Measurements from ENCODE around the gene DCTN3. TPM values are rescaled to one million over a fixed set of nuclear protein-coding genes. Genes with fewer than 3 reads are reported as not detected.

Gene DCTN3
- total RNA-seq, 1 experiment from 2014 or later = 27.5 TPM

DNA sequence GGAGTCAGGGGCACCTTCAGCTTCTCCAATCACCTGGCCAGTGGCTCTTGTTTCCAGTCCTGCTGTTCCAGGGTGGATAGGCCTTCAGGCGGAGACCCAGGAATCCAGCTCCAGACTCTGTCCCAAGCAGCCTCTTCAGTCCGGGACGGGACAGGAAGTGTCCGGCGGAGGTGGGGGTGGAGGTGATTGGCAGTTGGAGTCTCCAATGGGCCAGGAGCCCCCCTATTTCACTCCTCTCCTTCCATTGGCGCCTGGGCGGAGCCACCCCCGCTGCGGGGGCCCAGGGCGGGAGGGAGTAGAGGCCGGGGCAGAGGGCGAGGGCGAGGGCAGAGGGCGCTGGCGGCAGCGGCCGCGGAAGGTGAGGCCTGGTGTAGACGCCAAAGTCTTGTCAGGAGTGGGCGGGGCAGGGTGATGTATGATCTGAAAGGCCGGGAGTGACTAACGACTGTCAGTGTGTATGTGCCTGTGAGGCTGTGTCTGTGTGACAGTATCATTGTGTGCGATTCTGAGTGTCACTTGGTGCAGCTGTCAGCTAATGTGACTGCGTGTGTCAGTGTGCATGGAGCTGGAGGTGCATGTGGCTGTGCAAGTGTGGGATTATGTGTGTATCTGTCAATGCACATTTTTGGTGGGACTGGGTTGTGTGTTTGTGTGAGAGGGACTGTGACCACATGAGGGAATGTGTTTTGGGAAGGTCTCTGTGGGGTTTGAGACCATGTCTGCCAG is 31.7 kb upstream of the DCTN3 start, which contains the start of gene IL11RA (continued):
- TF ChIP-seq FOXP4 (CRISPR knock-in tag; IDR thresholded peaks at IDR 0.05) = 0 out of 2 replicates have a peak, but pooled peaks have one; percentile 22
- no peak for TF ChIP-seq NR1H2 (CRISPR knock-in tag; IDR thresholded peaks at IDR 0.05)
- peak; percentile 81 for TF ChIP-seq NFYB (CRISPR knock-in tag; conservative IDR thresholded peaks at IDR 0.05; ENCODE audit: low read depth)
- TF ChIP-seq, protein P1, sequence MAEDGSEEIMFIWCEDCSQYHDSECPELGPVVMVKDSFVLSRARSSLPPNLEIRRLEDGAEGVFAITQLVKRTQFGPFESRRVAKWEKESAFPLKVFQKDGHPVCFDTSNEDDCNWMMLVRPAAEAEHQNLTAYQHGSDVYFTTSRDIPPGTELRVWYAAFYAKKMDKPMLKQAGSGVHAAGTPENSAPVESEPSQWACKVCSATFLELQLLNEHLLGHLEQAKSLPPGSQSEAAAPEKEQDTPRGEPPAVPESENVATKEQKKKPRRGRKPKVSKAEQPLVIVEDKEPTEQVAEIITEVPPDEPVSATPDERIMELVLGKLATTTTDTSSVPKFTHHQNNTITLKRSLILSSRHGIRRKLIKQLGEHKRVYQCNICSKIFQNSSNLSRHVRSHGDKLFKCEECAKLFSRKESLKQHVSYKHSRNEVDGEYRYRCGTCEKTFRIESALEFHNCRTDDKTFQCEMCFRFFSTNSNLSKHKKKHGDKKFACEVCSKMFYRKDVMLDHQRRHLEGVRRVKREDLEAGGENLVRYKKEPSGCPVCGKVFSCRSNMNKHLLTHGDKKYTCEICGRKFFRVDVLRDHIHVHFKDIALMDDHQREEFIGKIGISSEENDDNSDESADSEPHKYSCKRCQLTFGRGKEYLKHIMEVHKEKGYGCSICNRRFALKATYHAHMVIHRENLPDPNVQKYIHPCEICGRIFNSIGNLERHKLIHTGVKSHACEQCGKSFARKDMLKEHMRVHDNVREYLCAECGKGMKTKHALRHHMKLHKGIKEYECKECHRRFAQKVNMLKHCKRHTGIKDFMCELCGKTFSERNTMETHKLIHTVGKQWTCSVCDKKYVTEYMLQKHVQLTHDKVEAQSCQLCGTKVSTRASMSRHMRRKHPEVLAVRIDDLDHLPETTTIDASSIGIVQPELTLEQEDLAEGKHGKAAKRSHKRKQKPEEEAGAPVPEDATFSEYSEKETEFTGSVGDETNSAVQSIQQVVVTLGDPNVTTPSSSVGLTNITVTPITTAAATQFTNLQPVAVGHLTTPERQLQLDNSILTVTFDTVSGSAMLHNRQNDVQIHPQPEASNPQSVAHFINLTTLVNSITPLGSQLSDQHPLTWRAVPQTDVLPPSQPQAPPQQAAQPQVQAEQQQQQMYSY (CRISPR knock-in tag; IDR thresholded peaks at IDR 0.05) = peak; percentile 56; the same call in 1 of the 2 replicates
- 0 out of 2 replicates have a peak, but pooled peaks have one; percentile 64 for TF ChIP-seq EMX1 (CRISPR knock-in tag; IDR thresholded peaks at IDR 0.05)

GRCh38 chr9:34651321-34651720 is 31.0 kb upstream of the DCTN3 start:
- no peaks in the 10 kb centered on the region for H3K9me3 Mint-ChIP-seq
- H3K4me1 Mint-ChIP-seq = peaks cover 40% of the 10 kb centered on the region
- POLR2A ChIA-PET = interaction anchor here (0.9 to 1.3 kb wide), 2 partner anchors 14 to 51 kb away, joined by 3 to 5 read pairs; partner anchors contain the start of gene SIGMAR1
- no peaks in the 10 kb centered on the region for H3K27me3 Mint-ChIP-seq (ENCODE audit: low read depth)
- ATAC-seq = no peak
- H3K4me3 Mint-ChIP-seq = peak overlapping the region; percentile 81
- CTCF ChIA-PET = interaction anchor here (0.6 to 4.2 kb wide), 7 partner anchors 13 to 717 kb away, joined by 3 to 31 read pairs (median 4); partner anchors contain the start of gene SIGMAR1
- TF ChIP-seq EMX1 (CRISPR knock-in tag; IDR thresholded peaks at IDR 0.05) = no peak
- TF ChIP-seq, protein P2, sequence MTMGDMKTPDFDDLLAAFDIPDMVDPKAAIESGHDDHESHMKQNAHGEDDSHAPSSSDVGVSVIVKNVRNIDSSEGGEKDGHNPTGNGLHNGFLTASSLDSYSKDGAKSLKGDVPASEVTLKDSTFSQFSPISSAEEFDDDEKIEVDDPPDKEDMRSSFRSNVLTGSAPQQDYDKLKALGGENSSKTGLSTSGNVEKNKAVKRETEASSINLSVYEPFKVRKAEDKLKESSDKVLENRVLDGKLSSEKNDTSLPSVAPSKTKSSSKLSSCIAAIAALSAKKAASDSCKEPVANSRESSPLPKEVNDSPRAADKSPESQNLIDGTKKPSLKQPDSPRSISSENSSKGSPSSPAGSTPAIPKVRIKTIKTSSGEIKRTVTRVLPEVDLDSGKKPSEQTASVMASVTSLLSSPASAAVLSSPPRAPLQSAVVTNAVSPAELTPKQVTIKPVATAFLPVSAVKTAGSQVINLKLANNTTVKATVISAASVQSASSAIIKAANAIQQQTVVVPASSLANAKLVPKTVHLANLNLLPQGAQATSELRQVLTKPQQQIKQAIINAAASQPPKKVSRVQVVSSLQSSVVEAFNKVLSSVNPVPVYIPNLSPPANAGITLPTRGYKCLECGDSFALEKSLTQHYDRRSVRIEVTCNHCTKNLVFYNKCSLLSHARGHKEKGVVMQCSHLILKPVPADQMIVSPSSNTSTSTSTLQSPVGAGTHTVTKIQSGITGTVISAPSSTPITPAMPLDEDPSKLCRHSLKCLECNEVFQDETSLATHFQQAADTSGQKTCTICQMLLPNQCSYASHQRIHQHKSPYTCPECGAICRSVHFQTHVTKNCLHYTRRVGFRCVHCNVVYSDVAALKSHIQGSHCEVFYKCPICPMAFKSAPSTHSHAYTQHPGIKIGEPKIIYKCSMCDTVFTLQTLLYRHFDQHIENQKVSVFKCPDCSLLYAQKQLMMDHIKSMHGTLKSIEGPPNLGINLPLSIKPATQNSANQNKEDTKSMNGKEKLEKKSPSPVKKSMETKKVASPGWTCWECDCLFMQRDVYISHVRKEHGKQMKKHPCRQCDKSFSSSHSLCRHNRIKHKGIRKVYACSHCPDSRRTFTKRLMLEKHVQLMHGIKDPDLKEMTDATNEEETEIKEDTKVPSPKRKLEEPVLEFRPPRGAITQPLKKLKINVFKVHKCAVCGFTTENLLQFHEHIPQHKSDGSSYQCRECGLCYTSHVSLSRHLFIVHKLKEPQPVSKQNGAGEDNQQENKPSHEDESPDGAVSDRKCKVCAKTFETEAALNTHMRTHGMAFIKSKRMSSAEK (CRISPR knock-in tag; IDR thresholded peaks at IDR 0.05; ENCODE audit: borderline replicate concordance) = no peak
- no peak for TF ChIP-seq ZNF671 (CRISPR knock-in tag; IDR thresholded peaks at IDR 0.05)
- no peak for TF ChIP-seq SP1 (CRISPR knock-in tag; conservative IDR thresholded peaks at IDR 0.05)
- no peak for TF ChIP-seq CTCF (IDR thresholded peaks at IDR 0.05)
- TF ChIP-seq JAZF1 (CRISPR knock-in tag; IDR thresholded peaks at IDR 0.05) = no peak
- TF ChIP-seq FOXK1 (CRISPR knock-in tag; IDR thresholded peaks at IDR 0.05) = no peak
- TF ChIP-seq, protein P3, sequence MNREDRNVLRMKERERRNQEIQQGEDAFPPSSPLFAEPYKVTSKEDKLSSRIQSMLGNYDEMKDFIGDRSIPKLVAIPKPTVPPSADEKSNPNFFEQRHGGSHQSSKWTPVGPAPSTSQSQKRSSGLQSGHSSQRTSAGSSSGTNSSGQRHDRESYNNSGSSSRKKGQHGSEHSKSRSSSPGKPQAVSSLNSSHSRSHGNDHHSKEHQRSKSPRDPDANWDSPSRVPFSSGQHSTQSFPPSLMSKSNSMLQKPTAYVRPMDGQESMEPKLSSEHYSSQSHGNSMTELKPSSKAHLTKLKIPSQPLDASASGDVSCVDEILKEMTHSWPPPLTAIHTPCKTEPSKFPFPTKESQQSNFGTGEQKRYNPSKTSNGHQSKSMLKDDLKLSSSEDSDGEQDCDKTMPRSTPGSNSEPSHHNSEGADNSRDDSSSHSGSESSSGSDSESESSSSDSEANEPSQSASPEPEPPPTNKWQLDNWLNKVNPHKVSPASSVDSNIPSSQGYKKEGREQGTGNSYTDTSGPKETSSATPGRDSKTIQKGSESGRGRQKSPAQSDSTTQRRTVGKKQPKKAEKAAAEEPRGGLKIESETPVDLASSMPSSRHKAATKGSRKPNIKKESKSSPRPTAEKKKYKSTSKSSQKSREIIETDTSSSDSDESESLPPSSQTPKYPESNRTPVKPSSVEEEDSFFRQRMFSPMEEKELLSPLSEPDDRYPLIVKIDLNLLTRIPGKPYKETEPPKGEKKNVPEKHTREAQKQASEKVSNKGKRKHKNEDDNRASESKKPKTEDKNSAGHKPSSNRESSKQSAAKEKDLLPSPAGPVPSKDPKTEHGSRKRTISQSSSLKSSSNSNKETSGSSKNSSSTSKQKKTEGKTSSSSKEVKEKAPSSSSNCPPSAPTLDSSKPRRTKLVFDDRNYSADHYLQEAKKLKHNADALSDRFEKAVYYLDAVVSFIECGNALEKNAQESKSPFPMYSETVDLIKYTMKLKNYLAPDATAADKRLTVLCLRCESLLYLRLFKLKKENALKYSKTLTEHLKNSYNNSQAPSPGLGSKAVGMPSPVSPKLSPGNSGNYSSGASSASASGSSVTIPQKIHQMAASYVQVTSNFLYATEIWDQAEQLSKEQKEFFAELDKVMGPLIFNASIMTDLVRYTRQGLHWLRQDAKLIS (CRISPR knock-in tag; IDR thresholded peaks at IDR 0.05; ENCODE audit: borderline replicate concordance) = no peak
- H3K36me3 Mint-ChIP-seq = peaks cover 18% of the 10 kb centered on the region
- peak overlapping the region; percentile 94; the same call in 1 of the 2 replicates for H3K27ac Mint-ChIP-seq
- DNase-seq (ENCODE audit: low spot score) = no peak
